GM19452 (cell line): ENCODE data around the gene KLRF1.
"Not testable (repeated sequence)": the region's sequence is repeated elsewhere in the genome, so short reads cannot be mapped to it uniquely, and the experiment has no call there.

Experiments
- ATAC-seq: cut with Tn5 transposase; IDR thresholded peaks from one replicate; pipeline ENCODE4 v1.9.1; 2021; ENCODE audit not compliant: unreplicated experiment

KLRF1 gene

DNA sequence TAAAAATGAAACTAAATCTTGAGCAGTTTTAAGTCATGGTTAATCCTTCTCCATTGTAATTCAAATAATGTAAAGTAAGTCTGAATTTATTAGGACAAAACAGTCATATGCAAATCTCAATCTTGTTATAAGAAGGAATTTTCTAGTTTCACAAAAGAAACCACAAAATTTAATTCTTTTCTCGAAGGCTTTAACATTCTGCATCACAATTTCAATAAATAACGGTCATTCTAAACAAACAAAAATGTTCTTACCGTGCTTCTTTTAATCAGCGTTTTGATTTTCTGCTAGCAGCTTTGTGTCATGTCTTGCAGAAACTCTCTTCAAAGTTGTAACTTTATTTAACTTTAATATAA lies 41.6 kb downstream of the KLRF1 start:
- ATAC-seq: no peak

DNA sequence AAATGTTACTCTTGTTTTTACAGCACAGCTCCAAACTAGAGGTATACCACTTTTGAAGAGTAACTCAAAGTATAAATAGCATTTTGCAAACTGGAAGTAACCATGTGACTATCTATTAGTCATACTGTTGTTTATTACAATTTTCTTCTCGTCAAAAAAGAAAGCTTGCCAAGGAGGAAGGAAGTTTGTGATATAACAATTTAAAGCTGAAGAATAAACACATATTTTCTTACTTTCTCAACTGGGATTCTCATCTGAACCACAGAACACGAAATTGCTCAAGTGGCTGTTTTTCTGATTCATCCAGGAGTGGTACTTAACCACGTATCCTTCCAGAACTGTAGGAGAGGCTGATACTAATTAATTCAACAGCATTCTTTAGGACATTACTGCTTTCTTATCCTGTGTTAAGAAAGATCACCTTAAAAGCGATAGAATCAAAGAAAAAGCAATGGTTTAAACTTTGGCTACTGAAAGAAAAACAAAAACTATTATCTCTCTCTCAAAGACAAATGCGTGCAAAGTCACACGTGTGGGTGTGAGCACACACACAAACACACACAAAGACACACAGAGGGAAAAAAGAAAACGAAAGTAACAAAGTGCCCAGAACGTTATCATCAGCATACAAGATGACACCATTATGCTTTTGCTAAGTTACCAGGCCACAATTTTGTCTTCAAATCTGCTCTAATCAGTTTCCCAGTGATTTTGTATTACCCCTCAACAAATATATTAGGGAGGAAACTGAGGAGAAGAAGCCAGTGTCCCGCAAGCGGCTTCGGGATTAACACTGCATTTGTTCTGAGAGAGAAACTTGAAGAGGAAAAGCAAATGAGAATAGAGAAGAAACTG lies 42.3 kb downstream of the KLRF1 start, which contains the start of gene CLEC2B:
Gene CLEC2B, minus strand, starts transcription at position 48 of the 855 bp plus-strand sequence.
- peak; percentile 44 for ATAC-seq

DNA sequence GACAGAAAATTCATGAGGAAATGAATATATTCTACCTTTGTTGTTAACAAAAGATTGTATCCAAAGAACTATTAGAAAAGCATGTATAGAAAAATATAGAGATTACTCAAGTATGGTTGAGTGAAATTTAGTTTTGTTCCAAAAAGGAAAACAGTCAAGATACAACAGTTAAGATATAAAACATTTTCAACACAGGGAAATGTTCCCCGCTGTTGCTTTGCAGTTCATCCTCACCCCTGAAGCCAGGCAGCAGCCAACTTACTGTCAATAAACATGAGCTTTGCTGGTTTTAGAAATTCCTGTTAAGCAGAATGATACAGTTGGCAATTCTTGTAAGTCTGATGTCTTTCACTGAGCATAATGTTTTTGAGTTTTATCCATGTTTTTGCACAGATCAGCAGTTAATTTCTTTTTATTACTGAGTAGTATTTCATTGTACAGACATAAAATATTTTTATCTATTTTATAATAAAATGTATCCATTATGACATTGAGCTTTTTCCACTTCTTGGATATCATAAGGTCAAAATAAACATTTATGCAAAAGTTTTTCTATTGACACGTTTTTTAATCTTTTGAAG lies 43.1 kb downstream of the KLRF1 start:
- ATAC-seq: no peak

DNA sequence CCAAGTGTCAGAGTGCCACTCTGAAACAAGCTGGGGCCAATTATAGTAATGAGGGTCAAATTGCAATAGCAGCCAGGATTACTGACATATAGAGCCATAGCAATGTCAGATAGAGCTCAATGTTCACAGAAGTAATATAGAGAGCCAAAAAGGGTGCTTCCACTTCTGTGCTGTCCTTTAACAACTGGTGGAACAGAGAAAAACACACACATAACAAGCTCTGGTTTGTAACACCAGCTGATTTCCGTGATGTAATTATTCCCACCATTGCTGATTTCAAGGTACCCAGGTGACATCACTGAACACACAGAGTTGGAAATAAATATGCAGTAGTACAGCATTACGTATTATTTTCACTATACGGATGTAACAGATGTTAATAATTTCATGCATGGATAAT lies 44.9 kb downstream of the KLRF1 start:
- ATAC-seq: no peak

DNA sequence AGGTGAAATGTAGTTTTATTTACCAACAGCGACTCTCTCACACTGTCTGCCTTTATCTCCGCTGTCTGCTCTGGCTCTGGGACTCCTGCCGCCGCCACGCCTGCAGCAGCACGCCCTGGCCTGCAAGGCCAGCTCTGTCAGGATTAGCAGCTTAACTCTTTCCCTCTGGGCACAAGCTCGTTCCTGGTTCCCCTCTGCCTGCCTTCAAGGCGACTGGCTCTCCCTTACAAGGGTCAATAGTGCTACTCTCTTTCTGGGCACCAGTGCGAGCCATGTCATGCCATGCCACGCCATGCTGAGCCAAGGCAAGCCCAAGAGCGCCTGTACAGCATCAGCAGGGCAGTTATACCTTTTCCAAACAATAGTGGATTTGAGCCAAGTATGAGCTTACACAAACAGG lies 45.5 kb downstream of the KLRF1 start:
- no peak for ATAC-seq

DNA sequence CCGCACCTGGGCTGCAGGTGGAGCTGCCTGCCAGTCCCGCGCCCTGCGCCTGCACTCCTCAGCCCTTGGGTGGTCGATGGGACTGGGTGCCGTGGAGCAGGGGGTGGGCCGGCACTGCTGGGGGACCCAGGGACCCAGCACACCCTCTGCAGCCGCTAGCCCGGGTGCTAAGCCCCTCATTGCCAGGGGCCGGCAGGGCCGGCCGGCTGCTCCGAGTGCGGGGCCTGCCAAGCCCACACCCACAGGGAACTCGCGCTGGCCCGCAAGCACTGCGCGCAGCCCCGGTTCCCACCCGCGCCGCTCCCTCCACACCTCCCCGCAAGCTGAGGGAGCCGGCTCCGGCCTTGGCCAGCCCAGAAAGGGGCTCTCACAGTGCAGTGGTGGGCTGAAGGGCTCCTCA lies 48.8 kb downstream of the KLRF1 start:
- not testable (repeated sequence) for ATAC-seq

DNA sequence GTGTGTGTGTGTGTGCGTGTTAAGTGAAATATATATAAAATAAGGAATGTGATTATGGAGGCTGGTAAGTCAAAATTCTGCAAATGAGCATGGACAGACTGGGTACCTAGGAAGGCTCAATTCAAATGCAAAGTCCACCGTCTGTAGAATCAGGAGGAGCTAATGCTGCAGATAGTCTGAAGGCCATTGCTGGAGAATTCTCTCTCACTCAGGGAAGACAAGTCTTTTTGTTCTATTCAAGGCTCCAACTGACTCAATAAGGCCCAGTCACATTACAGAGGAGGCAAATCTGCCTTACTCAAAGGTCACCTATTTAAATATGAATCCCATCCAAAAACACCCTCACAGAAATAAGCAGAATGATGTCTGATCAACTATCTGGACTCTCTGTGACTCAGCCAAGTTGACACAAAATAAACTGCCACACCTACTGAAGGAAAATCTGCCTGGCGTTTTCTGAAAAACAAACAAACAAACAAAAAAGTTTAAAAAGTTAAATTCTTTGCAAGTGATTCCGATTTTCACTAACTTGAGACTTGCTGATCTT lies 53.3 kb downstream of the KLRF1 start:
- no peak for ATAC-seq

DNA sequence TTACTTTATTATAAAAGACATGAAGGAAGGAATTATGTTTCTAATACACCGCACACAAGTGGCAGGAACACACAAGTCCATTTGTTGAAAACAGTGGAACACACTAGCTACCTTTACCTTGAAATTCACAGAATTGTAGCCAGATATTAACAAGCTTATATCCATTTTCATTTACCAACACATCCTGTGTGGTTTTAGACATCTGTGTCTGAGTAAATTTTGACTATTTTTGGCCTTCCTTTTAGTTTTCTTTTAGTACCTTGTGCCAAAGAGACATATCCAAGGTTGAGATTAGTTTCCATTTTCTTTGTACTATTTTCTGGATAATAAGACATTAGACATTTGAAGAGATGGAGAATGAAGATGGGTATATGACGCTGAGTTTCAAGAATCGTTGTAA lies 54.0 kb downstream of the KLRF1 start, which contains the start of gene KLRF2:
Gene KLRF2, plus strand, starts transcription at position 244 of the 400 bp plus-strand sequence. Its CDS starts 107 bp downstream, at position 351.
- no peak for ATAC-seq

DNA sequence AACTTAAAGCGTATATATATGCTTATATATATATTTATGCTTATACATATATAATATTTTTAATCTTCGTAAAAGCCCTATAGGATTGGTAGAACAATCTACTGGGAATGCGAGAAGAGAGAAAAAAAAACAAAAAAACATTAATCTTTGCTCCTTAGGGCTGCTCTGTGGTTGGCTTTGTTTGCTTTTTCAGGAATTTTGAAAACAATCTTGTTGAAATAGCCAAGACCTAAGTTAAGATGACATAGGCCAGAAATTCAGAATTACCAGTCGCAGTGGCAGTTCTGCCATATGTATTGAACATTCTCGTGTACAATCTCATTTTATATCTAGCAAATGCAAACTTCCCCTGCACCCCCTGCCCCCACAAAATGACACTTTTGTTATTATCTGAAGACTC lies 54.7 kb downstream of the KLRF1 start:
- no peak for ATAC-seq

DNA sequence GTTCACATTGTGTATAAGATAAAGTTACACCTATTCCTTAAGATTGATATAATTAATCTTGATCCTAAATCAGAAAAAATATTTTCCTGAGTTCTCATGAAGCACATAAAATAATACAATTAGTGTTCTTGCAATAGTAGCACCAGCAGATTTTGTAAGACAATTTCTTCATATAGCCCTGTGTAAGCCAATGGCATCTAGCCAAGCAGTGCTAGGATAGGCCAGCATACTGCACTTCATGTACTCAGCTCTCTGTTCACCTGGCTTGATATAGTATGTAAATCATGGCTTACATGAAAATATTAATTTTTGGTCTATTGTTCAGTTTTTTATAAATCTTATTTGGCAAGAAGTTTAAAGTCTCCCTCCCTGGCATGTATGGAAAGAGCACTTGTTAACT lies 55.9 kb downstream of the KLRF1 start:
- ATAC-seq: no peak

DNA sequence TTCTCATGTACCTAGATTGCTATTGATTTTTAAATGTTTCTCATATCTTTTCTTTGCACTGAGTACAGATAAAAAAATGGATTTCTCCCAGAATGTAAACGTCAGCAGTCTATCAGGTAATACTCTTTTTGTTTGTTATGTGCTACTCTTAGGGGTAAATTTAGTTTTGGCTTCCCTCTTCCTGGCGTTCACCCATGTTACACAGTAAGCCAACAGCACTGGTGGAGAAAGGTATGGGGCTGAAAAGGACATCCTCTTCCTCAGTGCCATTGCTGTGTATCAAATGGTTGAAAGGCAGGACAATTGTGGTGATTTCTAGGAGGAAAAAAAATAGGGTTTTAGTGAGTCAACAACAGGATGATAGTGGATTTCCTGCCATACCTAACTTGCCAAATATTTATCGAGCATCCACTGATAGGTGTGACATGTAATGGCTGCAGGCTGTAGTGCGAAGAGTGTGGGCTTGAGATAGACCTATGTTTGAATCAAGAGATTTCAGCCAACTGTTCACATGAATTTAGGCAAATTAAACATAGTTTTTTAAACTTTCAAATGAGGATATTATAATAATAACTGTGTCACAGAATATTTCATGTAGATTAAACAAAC lies 61.5 kb downstream of the KLRF1 start:
- no peak for ATAC-seq
